Stomach (tissue), 4 donors: ENCODE data around the gene RANBP3.

ENCODE experiments used
- CTCF ChIP-seq, 7 experiments: fragments of 450-650 bp in 4 of 7; fragments of 200-600 bp in 3 of 7; sonication (generic) in 3 of 7; IDR thresholded peaks; one replicate each; pipeline ENCODE4 v1.5.1; 2016 to 2019; ENCODE audit warnings: antibody characterized with exemption in 7 of 7, control low read depth in 2 of 7, mild to moderate bottlenecking in 1 of 7
- EP300 ChIP-seq: sonication (generic); formaldehyde crosslinking; IDR thresholded peaks from one replicate; pipeline ENCODE4 v1.6.1; 2017; ENCODE audit warnings: antibody characterized with exemption
- POLR2A ChIP-seq, 4 donors: fragments of 450-650 bp; IDR thresholded peaks; one replicate each; pipeline ENCODE4 v1.6.1; 2016; ENCODE audit warnings: antibody characterized with exemption in 4 of 4, control low read depth in 2 of 4, mild to moderate bottlenecking in 1 of 4, moderate library complexity in 1 of 4
- POLR2AphosphoS5 ChIP-seq, 3 donors: sonication (generic); formaldehyde crosslinking; IDR thresholded peaks; one replicate each; pipeline ENCODE4 v1.6.1; 2016; ENCODE audit warnings: antibody characterized with exemption in 3 of 3

- TF ChIP-seq CTCF (IDR thresholded peaks at IDR 0.05): no peak
- TF ChIP-seq POLR2AphosphoS5 (IDR thresholded peaks at IDR 0.05): no peak
- no peak for TF ChIP-seq POLR2A (IDR thresholded peaks at IDR 0.05)
- TF ChIP-seq EP300: no peak
Observed at GRCh38 chr19:5918463-5919079, 59.4 kb downstream of the RANBP3 start.
